Epithelial cell of proximal tubule (primary cell): Measurements from ENCODE around the gene PREPL. TPM values are rescaled to one million over a fixed set of nuclear protein-coding genes. Genes with fewer than 3 reads are reported as not detected.
A peak's percentile ranks its signal among the peaks of the same experiment; 100 is the strongest.

Experiments
- DNase-seq: peaks from one replicate; pipeline ENCODE4 v3.0.0-alpha.2; 2011; ENCODE audit warnings: low read depth
- H3K4me3 ChIP-seq: 2 replicates; pipeline ENCODE4 v1.5.1; 2011; ENCODE audit warnings: low read depth, mild to moderate bottlenecking, low read length
- CTCF ChIP-seq: conservative IDR thresholded peaks from 2 replicates; pipeline ENCODE4 v1.5.1; 2012; ENCODE audit warnings: low read depth, mild to moderate bottlenecking, low read length
- total RNA-seq: library from RNA; depleted of rRNA; stranded (reverse); fragments of >200 nt; gene quantifications from 2 replicates; pipeline ENCODE4 v1.2.3, GENCODE V29; 2015

Gene PREPL
- total RNA-seq, 1 donor from 2014 or later: 15.2 TPM

GRCh38 chr2:44273076-44273475 is 88.2 kb downstream of the PREPL start:
- DNase-seq: no peak
- H3K4me3 ChIP-seq: no peak overlapping the region
- TF ChIP-seq CTCF: no peak

DNA sequence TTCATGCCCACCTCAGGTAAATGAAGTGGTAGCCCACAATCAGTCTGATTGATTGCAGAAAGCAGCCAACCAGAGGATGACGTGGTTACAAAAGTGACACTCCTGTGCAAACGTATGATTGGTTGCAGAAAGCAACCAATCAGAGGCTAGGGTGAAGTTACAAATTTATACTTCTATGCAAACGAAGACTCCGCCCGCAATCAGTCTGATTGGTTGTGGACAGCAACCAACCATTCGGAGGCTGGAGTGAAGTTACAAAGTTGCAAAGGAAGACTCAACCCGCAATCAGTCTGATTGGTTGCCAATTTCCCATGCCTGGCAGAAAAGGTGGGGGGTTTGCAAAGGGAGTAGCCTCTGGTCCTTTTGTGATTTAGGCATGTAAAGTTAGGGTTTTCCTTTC is 90.0 kb downstream of the PREPL start:
- no peak for TF ChIP-seq CTCF
- H3K4me3 ChIP-seq: no peak overlapping the region
- DNase-seq: no peak

DNA sequence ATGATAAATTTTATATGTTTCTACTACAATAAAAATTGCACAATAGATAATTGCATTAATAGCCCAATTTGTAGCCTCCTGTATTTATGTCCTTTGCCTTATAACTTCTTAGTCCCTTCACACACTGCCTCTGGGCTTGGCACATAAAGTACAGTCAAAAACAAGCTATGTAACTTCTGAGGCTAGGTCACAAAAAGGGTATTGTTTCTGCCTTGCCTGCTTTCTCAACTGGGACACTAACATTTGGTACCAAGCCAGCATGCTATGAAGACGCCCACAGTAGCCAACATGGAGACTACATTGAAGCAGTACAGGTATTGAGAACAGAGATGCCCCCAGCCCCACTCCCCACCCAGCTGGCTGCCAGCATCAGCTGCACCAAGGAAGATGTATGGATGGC is 91.5 kb downstream of the PREPL start:
- DNase-seq: no peak
- H3K4me3 ChIP-seq: no peak overlapping the region
- no peak for TF ChIP-seq CTCF

- no peak for TF ChIP-seq CTCF
- DNase-seq: peak; percentile 63
- no peak overlapping the region for H3K4me3 ChIP-seq
Measured at GRCh38 chr2:44267796-44268648, 93.3 kb downstream of the PREPL start.

Other genes with a start within 250 kb of the PREPL start
- gene PPM1B, start 192.6 kb downstream of the PREPL start, total RNA-seq: 15.3 and 21.9 TPM in 2 replicates
- gene SLC3A1, start 86.0 kb downstream of the PREPL start, total RNA-seq: 0.06 TPM in 1 of 2 replicates, not detected in the other
- 2.4 and 5.4 TPM in 2 replicates for gene CAMKMT, start 453 bp upstream of the PREPL start, total RNA-seq